Esophagus muscularis mucosa (tissue), 3 donors: ENCODE results near the gene SNX13.

Experiments used
- POLR2AphosphoS5 ChIP-seq, 2 donors: sonication (generic); formaldehyde crosslinking; IDR thresholded peaks; one replicate each; pipeline ENCODE4 v1.6.1; 2017; ENCODE audit warnings: antibody characterized with exemption in 2 of 2
- TF ChIP-seq, protein P1 (sequence below), 3 experiments: fragments of 200-600 bp in 2 of 3; fragments of 450-650 bp in 1 of 3; sonication (generic) in 2 of 3; IDR thresholded peaks; one replicate each; pipeline ENCODE4 v1.5.1; 2017 to 2019; ENCODE audit warnings: antibody characterized with exemption in 3 of 3, mild to moderate bottlenecking in 2 of 3, moderate library complexity in 1 of 3

DNA sequence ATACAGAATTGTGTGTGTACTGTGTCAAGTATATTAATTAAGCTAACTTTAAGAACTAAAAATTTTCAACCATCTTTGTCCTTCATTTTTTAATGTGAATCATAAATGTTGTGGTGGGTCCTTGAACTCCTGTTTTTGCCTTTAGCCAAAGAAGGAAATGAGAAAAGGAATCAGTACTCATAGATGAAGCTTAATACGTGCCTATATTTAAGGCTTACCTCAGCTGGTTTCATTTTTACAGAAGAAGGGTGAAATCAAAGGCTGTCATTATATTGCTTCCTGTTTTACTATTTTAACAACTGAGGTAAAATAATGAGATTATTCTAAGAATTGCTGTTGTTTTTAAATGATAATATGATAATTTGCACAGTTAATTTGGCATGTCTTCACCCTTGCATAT lies 6.3 kb upstream of the SNX13 start:
- TF ChIP-seq, protein P1, sequence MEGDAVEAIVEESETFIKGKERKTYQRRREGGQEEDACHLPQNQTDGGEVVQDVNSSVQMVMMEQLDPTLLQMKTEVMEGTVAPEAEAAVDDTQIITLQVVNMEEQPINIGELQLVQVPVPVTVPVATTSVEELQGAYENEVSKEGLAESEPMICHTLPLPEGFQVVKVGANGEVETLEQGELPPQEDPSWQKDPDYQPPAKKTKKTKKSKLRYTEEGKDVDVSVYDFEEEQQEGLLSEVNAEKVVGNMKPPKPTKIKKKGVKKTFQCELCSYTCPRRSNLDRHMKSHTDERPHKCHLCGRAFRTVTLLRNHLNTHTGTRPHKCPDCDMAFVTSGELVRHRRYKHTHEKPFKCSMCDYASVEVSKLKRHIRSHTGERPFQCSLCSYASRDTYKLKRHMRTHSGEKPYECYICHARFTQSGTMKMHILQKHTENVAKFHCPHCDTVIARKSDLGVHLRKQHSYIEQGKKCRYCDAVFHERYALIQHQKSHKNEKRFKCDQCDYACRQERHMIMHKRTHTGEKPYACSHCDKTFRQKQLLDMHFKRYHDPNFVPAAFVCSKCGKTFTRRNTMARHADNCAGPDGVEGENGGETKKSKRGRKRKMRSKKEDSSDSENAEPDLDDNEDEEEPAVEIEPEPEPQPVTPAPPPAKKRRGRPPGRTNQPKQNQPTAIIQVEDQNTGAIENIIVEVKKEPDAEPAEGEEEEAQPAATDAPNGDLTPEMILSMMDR (IDR thresholded peaks at IDR 0.05): no peak
- TF ChIP-seq POLR2AphosphoS5 (IDR thresholded peaks at IDR 0.05): no peak
